GM13976 (cell line): ENCODE data around the gene SCEL.

Experiments used
- DNase-seq: peaks from one replicate; pipeline ENCODE4 v3.0.0; 2012; ENCODE audit warnings: low spot score
- in situ Hi-C: fragments of 300-500 bp; cut with MboI; formaldehyde crosslinking; loops from one replicate; pipeline ENCODE4 v1.12.0; 2022; ENCODE audit warnings: low sequenced_read_pairs, mixed read lengths, inconsistent platforms; ENCODE audit not compliant: unreplicated experiment
- TF ChIP-seq, protein P1 (sequence below): IDR thresholded peaks from 2 replicates; pipeline ENCODE4 v1.5.1; 2012; ENCODE audit warnings: borderline replicate concordance, mild to moderate bottlenecking; ENCODE audit not compliant: insufficient read depth; ENCODE audit errors: extremely low read depth, missing control alignments, control extremely low read depth

SCEL gene

DNA sequence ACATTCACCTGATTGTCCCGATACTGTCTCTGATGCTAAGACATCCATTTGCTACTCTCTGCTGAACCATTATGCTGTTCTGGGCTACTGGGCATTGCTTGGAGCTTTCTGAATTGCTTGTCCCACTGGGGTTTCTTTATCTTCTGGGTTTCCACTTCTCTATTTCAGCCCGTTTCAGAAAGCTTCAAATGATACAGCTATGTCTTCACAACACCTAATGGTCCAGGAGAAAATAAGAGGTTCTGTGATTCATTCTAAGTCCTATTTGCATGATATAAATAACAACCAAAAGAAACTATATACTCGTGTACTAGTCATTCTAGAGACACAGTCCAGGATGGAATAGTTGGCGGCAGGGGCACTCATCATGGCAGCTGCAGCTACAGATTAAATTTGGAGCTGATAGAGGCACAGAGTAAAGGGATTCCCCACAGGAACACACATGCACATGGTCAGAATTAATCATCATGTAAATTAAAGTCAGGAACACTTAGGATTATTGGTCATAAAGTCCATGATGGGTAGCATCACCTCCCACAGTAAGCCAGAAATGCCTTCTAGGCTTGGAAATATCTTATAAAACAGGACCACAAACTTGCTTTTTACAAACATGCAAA, 33.3 kb upstream of the SCEL start:
- TF ChIP-seq, protein P1, sequence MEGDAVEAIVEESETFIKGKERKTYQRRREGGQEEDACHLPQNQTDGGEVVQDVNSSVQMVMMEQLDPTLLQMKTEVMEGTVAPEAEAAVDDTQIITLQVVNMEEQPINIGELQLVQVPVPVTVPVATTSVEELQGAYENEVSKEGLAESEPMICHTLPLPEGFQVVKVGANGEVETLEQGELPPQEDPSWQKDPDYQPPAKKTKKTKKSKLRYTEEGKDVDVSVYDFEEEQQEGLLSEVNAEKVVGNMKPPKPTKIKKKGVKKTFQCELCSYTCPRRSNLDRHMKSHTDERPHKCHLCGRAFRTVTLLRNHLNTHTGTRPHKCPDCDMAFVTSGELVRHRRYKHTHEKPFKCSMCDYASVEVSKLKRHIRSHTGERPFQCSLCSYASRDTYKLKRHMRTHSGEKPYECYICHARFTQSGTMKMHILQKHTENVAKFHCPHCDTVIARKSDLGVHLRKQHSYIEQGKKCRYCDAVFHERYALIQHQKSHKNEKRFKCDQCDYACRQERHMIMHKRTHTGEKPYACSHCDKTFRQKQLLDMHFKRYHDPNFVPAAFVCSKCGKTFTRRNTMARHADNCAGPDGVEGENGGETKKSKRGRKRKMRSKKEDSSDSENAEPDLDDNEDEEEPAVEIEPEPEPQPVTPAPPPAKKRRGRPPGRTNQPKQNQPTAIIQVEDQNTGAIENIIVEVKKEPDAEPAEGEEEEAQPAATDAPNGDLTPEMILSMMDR, result no peak
- no peak for DNase-seq

DNA sequence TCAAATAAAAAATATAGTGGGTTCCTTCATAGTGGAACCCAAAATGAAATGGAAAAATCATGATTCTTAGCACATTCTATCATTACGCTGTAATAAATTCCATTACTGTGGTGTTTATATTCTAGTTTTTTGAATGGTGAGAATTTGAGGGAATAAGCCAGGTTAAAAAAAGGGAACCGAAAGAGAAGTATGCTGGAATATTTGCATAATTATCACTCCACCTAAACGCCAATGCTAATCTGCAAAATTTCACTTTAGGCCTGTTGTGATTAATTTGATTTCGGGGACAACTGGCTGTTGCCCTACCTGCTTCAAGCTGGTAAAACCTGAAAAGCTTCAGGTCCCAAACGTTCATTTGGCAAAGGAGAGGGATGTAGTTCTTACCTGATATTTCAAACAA, 32.1 kb upstream of the SCEL start:
- DNase-seq, result no peak
- TF ChIP-seq, protein P1, result no peak
- in situ Hi-C loops, result no loop called here

More for the DNA sequence above, 33.3 kb upstream of the SCEL start:
- in situ Hi-C loops, result no loop called here

DNA sequence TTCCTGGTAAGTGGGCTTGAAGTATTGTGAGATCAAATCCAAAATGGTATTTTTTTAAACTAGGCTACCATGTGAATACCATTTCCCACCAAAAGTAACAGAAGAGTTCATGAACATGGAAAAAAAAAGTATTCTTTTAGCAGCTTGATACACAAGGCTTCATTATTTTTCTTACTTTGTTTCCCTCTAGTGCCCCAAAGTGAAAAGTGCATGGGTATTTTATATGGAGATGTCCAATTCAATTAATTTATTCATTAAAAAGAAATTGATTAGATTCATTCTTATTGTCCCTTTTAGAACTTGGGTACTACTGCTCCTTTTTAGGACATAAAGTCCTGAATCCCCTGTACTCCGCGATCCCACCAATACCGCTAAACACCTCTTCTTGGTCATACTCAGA, 28.6 kb upstream of the SCEL start:
- DNase-seq, result no peak
- in situ Hi-C loops, result no loop called here
- TF ChIP-seq, protein P1, result no peak

DNA sequence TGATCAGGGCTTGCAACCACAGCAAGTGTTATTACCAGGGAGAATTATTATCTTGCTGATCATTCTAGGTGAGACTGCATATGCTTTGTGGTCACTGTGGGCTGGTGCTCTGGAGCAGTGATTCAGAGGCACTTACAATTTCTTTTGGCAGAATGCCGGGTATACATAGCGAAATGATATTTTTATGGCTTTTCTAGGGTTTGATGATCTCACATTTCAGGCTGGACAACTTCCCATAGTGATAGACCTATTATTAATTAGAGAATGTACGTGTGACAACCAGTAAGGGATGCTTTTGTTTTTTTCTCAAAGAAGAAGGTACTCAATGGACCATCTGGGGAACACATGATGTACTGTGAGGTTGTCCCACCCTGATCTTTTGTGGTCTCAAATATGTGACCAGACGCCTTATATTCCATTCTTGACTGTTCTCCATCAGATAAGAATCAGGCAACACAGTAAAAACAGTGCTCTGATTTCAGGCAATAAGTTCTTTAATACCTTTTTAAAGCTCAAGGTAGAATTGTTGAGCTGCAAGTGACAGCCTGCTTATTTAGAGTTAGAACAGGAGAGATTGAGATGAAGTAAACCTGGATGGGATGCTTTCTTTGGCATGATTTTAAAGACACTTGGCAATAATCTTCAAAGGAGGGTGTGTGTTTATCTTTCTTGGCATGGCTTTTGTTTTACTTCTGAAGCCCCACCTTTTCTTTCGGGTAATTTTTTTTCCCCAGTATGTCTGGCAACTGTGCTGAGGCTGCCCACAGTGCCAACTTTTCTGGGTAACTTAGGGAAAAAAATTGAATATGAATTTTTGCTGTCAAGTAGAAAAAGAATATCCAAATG, 27.4 kb upstream of the SCEL start:
- no peak for DNase-seq
- in situ Hi-C loops, result no loop called here
- TF ChIP-seq, protein P1, result no peak

DNA sequence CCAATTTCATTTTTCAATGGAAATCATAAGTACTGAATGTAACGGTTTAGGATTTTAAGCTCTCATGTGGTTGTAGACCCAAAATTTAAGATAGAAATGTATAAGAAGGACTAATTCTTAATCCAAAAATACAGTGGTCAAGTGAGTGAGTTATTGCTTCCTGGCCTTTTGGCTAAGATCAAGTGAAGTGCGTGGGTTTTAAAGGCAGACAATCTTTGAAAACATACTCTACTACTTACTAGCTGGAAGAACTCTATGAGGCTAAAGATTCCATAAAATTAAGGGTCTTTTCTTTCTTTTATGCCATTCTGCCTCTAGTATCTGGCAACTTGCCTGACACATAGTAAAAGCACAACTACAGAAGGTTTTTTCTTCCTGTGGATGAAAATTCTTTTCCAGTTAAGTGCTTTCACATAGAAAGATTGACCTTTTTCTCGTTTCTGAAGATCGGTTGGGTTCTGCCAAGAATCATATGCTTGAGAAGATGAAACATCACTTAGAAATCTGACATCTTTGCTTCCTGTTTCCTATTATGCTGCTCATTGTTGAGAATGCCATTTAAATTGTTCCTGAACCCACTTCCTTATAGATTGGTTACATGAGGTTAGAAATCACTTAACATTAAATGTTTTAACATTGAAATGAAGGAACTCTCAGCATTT, 26.4 kb upstream of the SCEL start:
- in situ Hi-C loops, result no loop called here
- TF ChIP-seq, protein P1, result no peak
- no peak for DNase-seq

DNA sequence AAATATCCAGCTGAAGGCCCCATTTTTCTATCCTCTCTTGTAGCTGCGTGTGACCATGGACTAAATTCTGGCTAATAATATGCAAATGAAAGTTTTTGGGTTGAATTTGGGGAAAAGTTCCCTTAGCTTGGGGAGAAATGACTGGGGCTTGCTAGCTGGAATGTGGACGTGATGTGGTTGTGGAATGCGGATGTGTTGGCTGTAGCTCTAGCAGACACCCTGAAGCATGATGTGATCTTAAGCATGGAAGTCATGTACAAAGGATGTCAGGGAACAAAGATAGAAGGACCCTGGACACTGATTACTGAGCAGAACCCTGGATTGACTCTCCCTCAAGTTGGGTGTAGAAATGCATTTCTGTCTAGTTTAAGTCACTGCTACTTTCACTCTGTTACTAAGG, 25.4 kb upstream of the SCEL start:
- no peak for DNase-seq
- TF ChIP-seq, protein P1, result no peak
- in situ Hi-C loops, result no loop called here
